ENCODE data around the gene CCNL2.

The CCNL2 gene

GRCh38 chr1:1342061-1342562 lies 57.0 kb downstream of the CCNL2 start:
- DNase-seq (ENCODE audit: low read depth, low spot score), result no peak

- DNase-seq (ENCODE audit: low read depth, low spot score), result no peak
These were observed 57.5 kb downstream of the CCNL2 start for GRCh38 chr1:1341549-1342021.

GRCh38 chr1:1340791-1341548 lies 58.2 kb downstream of the CCNL2 start:
- DNase-seq (ENCODE audit: low read depth, low spot score), result no peak

- DNase-seq (ENCODE audit: low read depth, low spot score), result no peak
These were observed 59.0 kb downstream of the CCNL2 start for GRCh38 chr1:1340185-1340584.

- DNase-seq (ENCODE audit: low read depth, low spot score), result no peak
These were observed 60.9 kb downstream of the CCNL2 start for GRCh38 chr1:1338278-1338677.

- DNase-seq (ENCODE audit: low read depth, low spot score), result no peak
These were observed 61.4 kb downstream of the CCNL2 start for GRCh38 chr1:1337793-1338147.

DNA sequence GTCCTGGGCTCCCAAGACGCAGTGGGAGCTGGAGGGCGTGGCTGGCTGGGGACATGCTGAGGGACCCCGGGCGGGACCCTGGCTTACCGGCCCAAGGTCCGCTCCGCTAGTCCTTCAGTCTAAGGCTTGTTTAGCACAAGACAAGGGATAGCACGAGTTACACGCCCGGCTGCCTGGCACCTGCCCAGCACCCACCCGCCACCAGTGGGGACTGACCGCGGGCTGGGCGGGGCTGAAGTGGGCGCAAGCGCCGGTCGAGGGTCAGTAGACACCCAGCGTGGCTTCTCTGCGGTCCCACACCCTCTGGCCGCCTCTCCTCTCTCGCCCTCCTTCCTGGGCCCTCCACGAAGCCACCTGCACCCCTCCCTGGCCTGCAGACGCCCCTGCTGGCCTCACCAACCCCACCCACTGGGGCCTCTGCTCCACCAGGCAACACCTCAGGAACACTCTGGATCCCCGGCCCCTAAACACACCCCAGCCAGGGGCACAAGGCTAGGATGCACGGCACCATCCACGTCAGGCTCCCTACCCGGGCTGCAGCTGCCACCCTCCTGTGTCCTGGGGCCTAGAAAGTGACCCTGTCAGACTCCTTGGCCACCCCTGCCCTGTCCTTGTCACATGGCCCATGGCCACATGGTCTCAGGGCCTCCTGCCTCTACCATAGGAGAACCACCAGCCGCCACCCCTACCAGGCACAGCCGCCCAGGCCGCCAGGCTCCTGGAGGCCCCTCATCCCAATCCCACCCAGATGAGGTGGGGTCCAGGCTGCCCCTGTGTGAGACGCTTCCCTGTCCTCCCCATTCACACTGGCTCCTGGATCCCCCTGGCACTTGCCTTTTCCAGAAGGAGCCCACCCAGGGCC lies 62.0 kb downstream of the CCNL2 start:
- no peak for DNase-seq (ENCODE audit: low read depth, low spot score)

- DNase-seq (ENCODE audit: low read depth, low spot score), result no peak
These were observed 62.7 kb downstream of the CCNL2 start for GRCh38 chr1:1336446-1336845.

- no peak for DNase-seq (ENCODE audit: low read depth, low spot score)
These were observed 63.3 kb downstream of the CCNL2 start for GRCh38 chr1:1335792-1336248.

Measured in brain pericyte (primary cell).